ENCODE measurements around the gene STBD1.
A peak's percentile ranks its signal among the peaks of the same experiment; 100 is the strongest.
"Not testable (repeated sequence)": the region's sequence is repeated elsewhere in the genome, so short reads cannot be mapped to it uniquely, and the experiment has no call there.

Gene STBD1

GRCh38 chr4:76275486-76276124 lies 30.9 kb upstream of the STBD1 start:
- no peak for DNase-seq (ENCODE audit: low read depth)
- H3K4me3 ChIP-seq (ENCODE audit: low read depth, low read length), result no peak overlapping the region
- no peak for TF ChIP-seq CTCF (IDR thresholded peaks at IDR 0.05; ENCODE audit: insufficient read depth, low read depth, low read length, missing control alignments)

GRCh38 chr4:76276813-76277212 lies 29.7 kb upstream of the STBD1 start:
- H3K4me3 ChIP-seq (ENCODE audit: low read depth, low read length), result no peak overlapping the region
- peak; percentile 35 for DNase-seq (ENCODE audit: low read depth)
- no peak for TF ChIP-seq CTCF (IDR thresholded peaks at IDR 0.05; ENCODE audit: insufficient read depth, low read depth, low read length, missing control alignments)

GRCh38 chr4:76277667-76278066 lies 28.9 kb upstream of the STBD1 start:
- no peak for DNase-seq (ENCODE audit: low read depth)
- H3K4me3 ChIP-seq (ENCODE audit: low read depth, low read length), result no peak overlapping the region
- no peak for TF ChIP-seq CTCF (IDR thresholded peaks at IDR 0.05; ENCODE audit: insufficient read depth, low read depth, low read length, missing control alignments)

GRCh38 chr4:76278583-76278982 lies 27.9 kb upstream of the STBD1 start:
- no peak for DNase-seq (ENCODE audit: low read depth)
- no peak for TF ChIP-seq CTCF (IDR thresholded peaks at IDR 0.05; ENCODE audit: insufficient read depth, low read depth, low read length, missing control alignments)
- no peak overlapping the region for H3K4me3 ChIP-seq (ENCODE audit: low read depth, low read length)

GRCh38 chr4:76279462-76279861 lies 27.1 kb upstream of the STBD1 start:
- DNase-seq (ENCODE audit: low read depth), result peak; percentile 28
- H3K4me3 ChIP-seq (ENCODE audit: low read depth, low read length), result no peak overlapping the region
- TF ChIP-seq CTCF (IDR thresholded peaks at IDR 0.05; ENCODE audit: insufficient read depth, low read depth, low read length, missing control alignments), result peak; percentile 0

GRCh38 chr4:76280488-76281441 lies 25.8 kb upstream of the STBD1 start:
- no peak overlapping the region for H3K4me3 ChIP-seq (ENCODE audit: low read depth, low read length)
- TF ChIP-seq CTCF (IDR thresholded peaks at IDR 0.05; ENCODE audit: insufficient read depth, low read depth, low read length, missing control alignments), result no peak
- DNase-seq (ENCODE audit: low read depth), result no peak

- DNase-seq (ENCODE audit: low read depth); H3K4me3 ChIP-seq (ENCODE audit: low read depth, low read length): not testable (repeated sequence)
These were observed 24.9 kb upstream of the STBD1 start for GRCh38 chr4:76281594-76281993.
